Mesenchymal stem cell (in vitro differentiated cells and primary cell): ENCODE measurements around the gene FAM168A.
A peak's percentile ranks its signal among the peaks of the same experiment; 100 is the strongest.

Source experiments
- DNase-seq: peaks from one replicate; pipeline ENCODE4 v3.0.0-alpha.2; 2013
- H2AFZ ChIP-seq: one replicate; pipeline ENCODE4 v1.6.1; 2013; ENCODE audit warnings: low read depth, mild to moderate bottlenecking, control low read depth, inconsistent platforms, low read length, moderate library complexity
- H2AK5ac ChIP-seq: 2 replicates; pipeline ENCODE4 v1.6.1; 2013; ENCODE audit warnings: low read length, moderate library complexity, mild to moderate bottlenecking, inconsistent platforms; ENCODE audit not compliant: severe bottlenecking
- H2BK120ac ChIP-seq: one replicate; pipeline ENCODE4 v1.6.1; 2013; ENCODE audit warnings: low read depth, mild to moderate bottlenecking, inconsistent platforms, low read length, moderate library complexity
- H2BK12ac ChIP-seq, 2 experiments: one replicate each; pipeline ENCODE4 v1.6.1; 2013; ENCODE audit warnings: inconsistent platforms in 2 of 2, low read length in 2 of 2, mild to moderate bottlenecking in 2 of 2, moderate library complexity in 2 of 2, control low read depth in 1 of 2
- H2BK15ac ChIP-seq: one replicate; pipeline ENCODE4 v1.6.1; 2013; ENCODE audit warnings: mild to moderate bottlenecking, low read depth, inconsistent platforms; ENCODE audit not compliant: poor library complexity, severe bottlenecking
- H2BK5ac ChIP-seq: 2 replicates; pipeline ENCODE4 v1.6.1; 2013; ENCODE audit warnings: low read depth, mild to moderate bottlenecking, low read length, control low read depth, inconsistent platforms; ENCODE audit not compliant: poor library complexity, severe bottlenecking
- H3K14ac ChIP-seq, 2 experiments: one replicate each; pipeline ENCODE4 v1.6.1; 2013; ENCODE audit warnings: inconsistent platforms in 2 of 2, low read length in 2 of 2, control low read depth in 1 of 2, mild to moderate bottlenecking in 1 of 2, moderate library complexity in 1 of 2
- H3K18ac ChIP-seq, 2 experiments: one replicate each; pipeline ENCODE4 v1.6.1; 2013; ENCODE audit warnings: inconsistent platforms in 2 of 2, low read length in 2 of 2, control low read depth in 1 of 2, low read depth in 1 of 2, mild to moderate bottlenecking in 1 of 2
- H3K23ac ChIP-seq, 2 experiments: one replicate each; pipeline ENCODE4 v1.6.1; 2013; ENCODE audit warnings: inconsistent platforms in 2 of 2, low read length in 2 of 2, mild to moderate bottlenecking in 2 of 2, moderate library complexity in 2 of 2, control low read depth in 1 of 2
- H3K27ac ChIP-seq: 2 replicates; pipeline ENCODE4 v1.5.1; 2013; ENCODE audit warnings: mild to moderate bottlenecking, moderate library complexity, low read length, control low read depth, inconsistent platforms; ENCODE audit not compliant: poor library complexity, severe bottlenecking
- H3K27me3 ChIP-seq, 2 experiments: 2 replicates each; pipeline versions ENCODE4 v1.6.1 to v1.7.0; 2013; ENCODE audit warnings: low read length in 2 of 2, mild to moderate bottlenecking in 2 of 2, moderate library complexity in 2 of 2, control low read depth in 1 of 2, inconsistent platforms in 1 of 2; ENCODE audit not compliant: control insufficient read depth in 1 of 2, insufficient read depth in 1 of 2
- H3K36me3 ChIP-seq, 2 experiments: 2 replicates each; pipeline versions ENCODE4 v1.6.1 to v1.7.0; 2013; ENCODE audit warnings: low read length in 2 of 2, control low read depth in 1 of 2, inconsistent platforms in 1 of 2, low read depth in 1 of 2, mild to moderate bottlenecking in 1 of 2; ENCODE audit not compliant: insufficient read depth in 2 of 2, control insufficient read depth in 1 of 2
- H3K4ac ChIP-seq, 2 experiments: one replicate each; pipeline ENCODE4 v1.6.1; 2013; ENCODE audit warnings: inconsistent platforms in 2 of 2, low read length in 2 of 2, mild to moderate bottlenecking in 2 of 2, moderate library complexity in 2 of 2, control low read depth in 1 of 2, low read depth in 1 of 2
- H3K4me1 ChIP-seq: 2 replicates; pipeline ENCODE4 v1.6.1; 2013; ENCODE audit warnings: low read depth, low read length, control low read depth; ENCODE audit not compliant: control insufficient read depth, insufficient read depth
- H3K4me2 ChIP-seq: 2 replicates; pipeline ENCODE4 v1.6.1; 2013; ENCODE audit warnings: low read length, mild to moderate bottlenecking, inconsistent platforms; ENCODE audit not compliant: poor library complexity, severe bottlenecking
- H3K4me3 ChIP-seq, 2 experiments: 2 replicates each; pipeline versions ENCODE4 v1.5.1 to v1.7.0; 2013; ENCODE audit warnings: low read length in 2 of 2, mild to moderate bottlenecking in 2 of 2, control low read depth in 1 of 2, low read depth in 1 of 2; ENCODE audit not compliant: insufficient read depth in 1 of 2
- H3K79me1 ChIP-seq: replicated peaks from 2 replicates; pipeline ENCODE4 v1.6.1; 2013; ENCODE audit warnings: mild to moderate bottlenecking, control low read depth, low read length, inconsistent platforms; ENCODE audit not compliant: poor library complexity, severe bottlenecking
- H3K9ac ChIP-seq: 2 replicates; pipeline ENCODE4 v1.7.0; 2013; ENCODE audit warnings: mild to moderate bottlenecking, low read length, moderate library complexity
- H3K9me3 ChIP-seq: 2 replicates; pipeline ENCODE4 v1.7.0; 2013; ENCODE audit warnings: mild to moderate bottlenecking, low read length; ENCODE audit not compliant: control insufficient read depth
- H4K8ac ChIP-seq: one replicate; pipeline ENCODE4 v1.6.1; 2013; ENCODE audit warnings: inconsistent platforms, mild to moderate bottlenecking, low read length, moderate library complexity
- H4K91ac ChIP-seq: one replicate; pipeline ENCODE4 v1.6.1; 2013; ENCODE audit warnings: mild to moderate bottlenecking, low read length, inconsistent platforms
- WGBS: methylation state at CpG from one replicate; pipeline ENCODE4 v1.1.7; 2013; ENCODE audit warnings: mixed read lengths; 5-methylcytosine and 5-hydroxymethylcytosine counted together

FAM168A gene

GRCh38 chr11:73629907-73630306 lies 32.0 kb upstream of the FAM168A start:
- Histone ChIP-seq H3K4me1 (peaks cover 3% of the 10 kb centered on the region), H3K23ac (no peak overlapping the region), H3K14ac (no peak overlapping the region), H4K8ac (no peak overlapping the region), H3K36me3 (no peaks in the 10 kb centered on the region), H3K4me2 (no peak overlapping the region), H2BK120ac (no peak overlapping the region), H3K9me3 (no peaks in the 10 kb centered on the region), H2BK15ac (no peak overlapping the region), H4K91ac (no peak overlapping the region), H3K4ac (no peak overlapping the region), H3K9ac (no peak overlapping the region), H2BK5ac (no peak overlapping the region), H3K79me1 (no peaks in the 10 kb centered on the region), H3K18ac (no peak overlapping the region), H3K27me3 (peaks cover 7 to 21% of the 10 kb centered on the region in 2 experiments), H2AK5ac (no peak overlapping the region), H3K4me3 (no peak overlapping the region), H2AFZ (no peak overlapping the region), H2BK12ac (no peak overlapping the region), H3K27ac (no peak overlapping the region)
- DNase-seq, result no peak
- WGBS, result 80% methylated on average over 7 of the region's 7 CpGs

- Histone ChIP-seq H2AFZ (no peak overlapping the region), H2BK5ac (no peak overlapping the region), H3K27ac (no peak overlapping the region), H3K4me3 (peak overlapping the region in 1 of 2 experiments; percentile 67), H4K8ac (no peak overlapping the region), H3K14ac (no peak overlapping the region), H3K27me3 (peaks cover 17 to 39% of the 10 kb centered on the region in 2 experiments), H3K23ac (no peak overlapping the region), H2BK15ac (peak overlapping the region; percentile 20), H3K4me1 (peaks cover 3% of the 10 kb centered on the region), H2BK120ac (no peak overlapping the region), H3K18ac (no peak overlapping the region), H3K4me2 (no peak overlapping the region), H3K36me3 (no peaks in the 10 kb centered on the region), H2BK12ac (no peak overlapping the region), H3K4ac (no peak overlapping the region), H3K9ac (peak overlapping the region; percentile 72), H3K79me1 (no peaks in the 10 kb centered on the region), H4K91ac (peak overlapping the region; percentile 18), H3K9me3 (no peaks in the 10 kb centered on the region), H2AK5ac (no peak overlapping the region)
- DNase-seq, result peak; percentile 67
- WGBS, result 41% methylated on average over 15 of the region's 19 CpGs
Observed at GRCh38 chr11:73625696-73626318, 27.9 kb upstream of the FAM168A start.

- 94% methylated on average over 3 of the region's 3 CpGs for WGBS
- Histone ChIP-seq H3K36me3 (no peaks in the 10 kb centered on the region), H3K23ac (no peak overlapping the region), H2BK15ac (no peak overlapping the region), H3K4me3 (no peak overlapping the region), H4K91ac (no peak overlapping the region), H3K4me1 (peaks cover 3% of the 10 kb centered on the region), H3K4me2 (no peak overlapping the region), H2BK120ac (no peak overlapping the region), H3K14ac (no peak overlapping the region), H4K8ac (no peak overlapping the region), H2AK5ac (no peak overlapping the region), H2AFZ (no peak overlapping the region), H3K27me3 (peaks cover 14 to 32% of the 10 kb centered on the region in 2 experiments), H3K27ac (no peak overlapping the region), H3K79me1 (no peaks in the 10 kb centered on the region), H3K18ac (no peak overlapping the region), H2BK5ac (no peak overlapping the region), H3K9ac (no peak overlapping the region), H3K9me3 (no peaks in the 10 kb centered on the region), H2BK12ac (no peak overlapping the region), H3K4ac (no peak overlapping the region)
- DNase-seq, result no peak
Observed at GRCh38 chr11:73623686-73624085, 25.8 kb upstream of the FAM168A start.

GRCh38 chr11:73622926-73623593 lies 25.1 kb upstream of the FAM168A start:
- Histone ChIP-seq H3K4me1 (peaks cover 3% of the 10 kb centered on the region), H3K27me3 (peaks cover 14 to 32% of the 10 kb centered on the region in 2 experiments), H3K79me1 (no peaks in the 10 kb centered on the region), H2AK5ac (no peak overlapping the region), H3K9me3 (no peaks in the 10 kb centered on the region), H3K4me3 (no peak overlapping the region), H3K9ac (no peak overlapping the region), H3K14ac (no peak overlapping the region), H2AFZ (no peak overlapping the region), H4K91ac (no peak overlapping the region), H3K18ac (no peak overlapping the region), H3K23ac (no peak overlapping the region), H2BK5ac (no peak overlapping the region), H3K27ac (no peak overlapping the region), H3K36me3 (no peaks in the 10 kb centered on the region), H3K4ac (no peak overlapping the region), H2BK15ac (no peak overlapping the region), H4K8ac (no peak overlapping the region), H3K4me2 (no peak overlapping the region), H2BK120ac (no peak overlapping the region), H2BK12ac (no peak overlapping the region)
- 56% methylated on average over 4 of the region's 4 CpGs for WGBS
- DNase-seq, result no peak
